Smooth muscle cell (in vitro differentiated cells): ENCODE data around the gene OR2F2. TPM values are rescaled to one million over a fixed set of nuclear protein-coding genes. Genes with fewer than 3 reads are reported as not detected.

Experiments used
- DNase-seq: peaks from one replicate; lab custom pipeline; 2025; ENCODE audit not compliant: unreplicated experiment; lab: John Stamatoyannopoulos, UW
- H2AFZ ChIP-seq: fragments of 200-600 bp; sonication (generic); 2 replicates; pipeline ENCODE4 v1.6.0; 2016; ENCODE audit warnings: antibody characterized with exemption, low read depth, mild to moderate bottlenecking
- H3F3A ChIP-seq: fragments of 200-600 bp; sonication (generic); 2 replicates; pipeline ENCODE4 v1.6.0; 2017; ENCODE audit warnings: antibody characterized with exemption, low read depth
- H3K27ac ChIP-seq: fragments of 200-600 bp; sonication (generic); 2 replicates; pipeline ENCODE4 v1.5.1; 2016; ENCODE audit warnings: low read depth, mild to moderate bottlenecking
- H3K27me3 ChIP-seq: fragments of 200-600 bp; sonication (generic); 2 replicates; pipeline ENCODE4 v1.6.1; 2016; ENCODE audit warnings: low read depth, mild to moderate bottlenecking
- H3K36me3 ChIP-seq: fragments of 200-600 bp; sonication (generic); 2 replicates; pipeline ENCODE4 v1.5.1; 2016; ENCODE audit warnings: low read depth
- H3K4me1 ChIP-seq: fragments of 200-600 bp; sonication (generic); 2 replicates; pipeline ENCODE4 v1.5.1; 2016; ENCODE audit warnings: low read depth
- H3K4me2 ChIP-seq: fragments of 200-600 bp; sonication (generic); 2 replicates; pipeline ENCODE4 v1.6.0; 2016; ENCODE audit warnings: mild to moderate bottlenecking
- H3K4me3 ChIP-seq: fragments of 200-600 bp; sonication (generic); 2 replicates; pipeline ENCODE4 v1.5.1; 2016; ENCODE audit warnings: mild to moderate bottlenecking
- H3K79me2 ChIP-seq: fragments of 200-600 bp; sonication (generic); 2 replicates; pipeline ENCODE4 v1.6.0; 2016; ENCODE audit warnings: low read depth, mild to moderate bottlenecking
- H3K9ac ChIP-seq: fragments of 200-600 bp; sonication (generic); 2 replicates; pipeline ENCODE4 v1.6.0; 2016; ENCODE audit warnings: low read depth
- H3K9me3 ChIP-seq: fragments of 200-600 bp; sonication (generic); replicated peaks from 2 replicates; pipeline ENCODE4 v1.5.1; 2016; ENCODE audit warnings: low read depth
- H4K20me1 ChIP-seq: fragments of 200-600 bp; sonication (generic); 2 replicates; pipeline ENCODE4 v1.6.0; 2016; ENCODE audit warnings: low read depth
- WGBS: methylation state at CpG from one replicate; pipeline ENCODE4 v1.1.7; 2016; ENCODE audit warnings: low lambda C conversion rate; 5-methylcytosine and 5-hydroxymethylcytosine counted together
- polyA plus RNA-seq: library from polyadenylated mRNA; unstranded; fragments of >200 nt; fragmentation: Nextera tagmentation; extraction: Ambion mirVana; gene quantifications from 2 replicates; pipeline ENCODE4 v1.2.1, GENCODE V29; 2016
- total RNA-seq: library from RNA; depleted of rRNA; stranded (reverse); fragments of >200 nt; gene quantifications from 2 replicates; pipeline ENCODE4 v1.2.3, GENCODE V29; 2014
- TF ChIP-seq, protein P1 (sequence below): fragments of 200-600 bp; sonication (generic); IDR thresholded peaks from 2 replicates; pipeline ENCODE4 v1.5.1; 2017; ENCODE audit warnings: borderline replicate concordance, mild to moderate bottlenecking, antibody characterized with exemption; ENCODE audit not compliant: insufficient read depth, poor library complexity, severe bottlenecking

The OR2F2 gene
- total and polyA plus RNA-seq, 2 experiments from 2014 or later = not detected

DNA sequence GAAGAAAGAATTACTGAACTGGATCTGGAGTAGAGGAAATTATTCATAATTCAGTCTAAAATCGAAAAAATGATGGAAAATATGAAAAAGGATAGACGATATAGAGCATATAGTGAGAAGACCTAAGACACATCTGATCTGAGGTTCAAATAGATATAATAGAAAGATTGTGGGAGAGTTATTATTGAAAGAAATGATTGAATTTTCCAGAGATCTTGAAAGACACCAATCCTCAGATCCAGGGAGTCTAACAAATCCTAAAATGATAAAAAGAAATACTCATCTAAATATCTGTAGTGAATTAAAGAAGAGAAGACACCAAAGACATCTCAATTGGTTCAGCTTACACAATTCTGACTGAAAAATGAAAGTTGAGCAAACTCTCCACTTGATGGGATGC, 46.0 kb upstream of the OR2F2 start:
- DNase-seq = no peak
- H3K4me1 ChIP-seq = peaks cover 20% of the 10 kb centered on the region
- no peaks in the 10 kb centered on the region for H3K9me3 ChIP-seq
- H2AFZ ChIP-seq = no peak overlapping the region
- H3K36me3 ChIP-seq = no peaks in the 10 kb centered on the region
- no peaks in the 10 kb centered on the region for H4K20me1 ChIP-seq
- no peak overlapping the region for H3K4me3 ChIP-seq
- no peak overlapping the region for H3K4me2 ChIP-seq
- H3K9ac ChIP-seq = no peak overlapping the region
- H3K27ac ChIP-seq = peak overlapping the region; percentile 85
- no peaks in the 10 kb centered on the region for H3K27me3 ChIP-seq
- WGBS = 98% methylated on average over 2 of the region's 2 CpGs
- peaks cover 20% of the 10 kb centered on the region for H3F3A ChIP-seq
- H3K79me2 ChIP-seq = peaks cover 82% of the 10 kb centered on the region
- TF ChIP-seq, protein P1, sequence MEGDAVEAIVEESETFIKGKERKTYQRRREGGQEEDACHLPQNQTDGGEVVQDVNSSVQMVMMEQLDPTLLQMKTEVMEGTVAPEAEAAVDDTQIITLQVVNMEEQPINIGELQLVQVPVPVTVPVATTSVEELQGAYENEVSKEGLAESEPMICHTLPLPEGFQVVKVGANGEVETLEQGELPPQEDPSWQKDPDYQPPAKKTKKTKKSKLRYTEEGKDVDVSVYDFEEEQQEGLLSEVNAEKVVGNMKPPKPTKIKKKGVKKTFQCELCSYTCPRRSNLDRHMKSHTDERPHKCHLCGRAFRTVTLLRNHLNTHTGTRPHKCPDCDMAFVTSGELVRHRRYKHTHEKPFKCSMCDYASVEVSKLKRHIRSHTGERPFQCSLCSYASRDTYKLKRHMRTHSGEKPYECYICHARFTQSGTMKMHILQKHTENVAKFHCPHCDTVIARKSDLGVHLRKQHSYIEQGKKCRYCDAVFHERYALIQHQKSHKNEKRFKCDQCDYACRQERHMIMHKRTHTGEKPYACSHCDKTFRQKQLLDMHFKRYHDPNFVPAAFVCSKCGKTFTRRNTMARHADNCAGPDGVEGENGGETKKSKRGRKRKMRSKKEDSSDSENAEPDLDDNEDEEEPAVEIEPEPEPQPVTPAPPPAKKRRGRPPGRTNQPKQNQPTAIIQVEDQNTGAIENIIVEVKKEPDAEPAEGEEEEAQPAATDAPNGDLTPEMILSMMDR = no peak

DNA sequence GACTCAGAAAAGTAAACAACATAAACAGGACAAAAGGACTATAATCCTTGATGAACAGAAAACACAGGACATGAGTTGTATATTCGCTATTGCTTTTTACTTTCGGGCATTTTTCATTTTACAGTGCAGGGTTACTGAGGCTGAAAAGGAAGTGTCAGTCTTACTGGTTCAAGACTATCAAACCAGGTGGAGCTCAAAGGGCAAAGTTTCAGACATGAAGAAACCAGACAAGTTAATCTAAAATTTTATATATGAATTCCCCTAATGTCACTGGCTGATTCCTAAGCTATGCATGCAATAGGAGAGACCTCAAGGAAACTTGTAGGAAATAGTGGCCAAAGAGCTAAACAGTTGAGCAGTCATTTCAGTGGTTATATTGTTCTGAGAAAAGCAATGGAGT, 44.5 kb upstream of the OR2F2 start:
- TF ChIP-seq, protein P1 = no peak
- Histone ChIP-seq H3K4me3 (no peak overlapping the region), H3K27ac (peak overlapping the region; percentile 60), H3K4me1 (peaks cover 15% of the 10 kb centered on the region), H3K79me2 (peaks cover 84% of the 10 kb centered on the region), H3K27me3 (no peaks in the 10 kb centered on the region), H3K9ac (no peak overlapping the region), H2AFZ (no peak overlapping the region), H3K9me3 (no peaks in the 10 kb centered on the region), H3F3A (peaks cover 20% of the 10 kb centered on the region), H4K20me1 (peaks cover 10% of the 10 kb centered on the region), H3K36me3 (no peaks in the 10 kb centered on the region), H3K4me2 (no peak overlapping the region)
- no peak for DNase-seq
- WGBS = 99% methylated on average over 2 of the region's 2 CpGs

DNA sequence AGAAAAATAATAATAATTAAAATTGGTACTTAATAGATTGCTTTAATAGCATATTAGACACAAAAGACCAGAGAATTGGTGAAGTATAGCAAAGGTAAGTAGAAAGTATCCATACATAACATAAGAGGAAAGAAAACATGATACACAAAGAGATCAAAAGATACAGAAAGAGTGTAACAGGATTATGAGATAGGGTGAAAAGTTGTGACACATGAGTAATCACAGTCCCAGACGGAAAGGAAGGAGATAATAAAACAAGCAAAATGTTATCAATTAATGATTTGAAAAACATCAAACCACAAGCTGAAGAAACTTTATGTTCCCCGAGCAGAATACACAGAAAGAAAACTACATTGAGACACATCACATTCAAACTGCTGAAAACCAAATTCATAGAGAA, 43.6 kb upstream of the OR2F2 start:
- H2AFZ ChIP-seq = no peak overlapping the region
- peaks cover 20% of the 10 kb centered on the region for H3F3A ChIP-seq
- H3K36me3 ChIP-seq = no peaks in the 10 kb centered on the region
- TF ChIP-seq, protein P1 = no peak
- H3K27me3 ChIP-seq = no peaks in the 10 kb centered on the region
- peak overlapping the region; percentile 60 for H3K27ac ChIP-seq
- no peak overlapping the region for H3K4me3 ChIP-seq
- no peak for DNase-seq
- H3K9me3 ChIP-seq = no peaks in the 10 kb centered on the region
- peaks cover 18% of the 10 kb centered on the region for H3K4me1 ChIP-seq
- 27% methylated on average over 2 of the region's 2 CpGs for WGBS
- peaks cover 19% of the 10 kb centered on the region for H4K20me1 ChIP-seq
- no peak overlapping the region for H3K9ac ChIP-seq
- H3K79me2 ChIP-seq = peaks cover 93% of the 10 kb centered on the region
- peak overlapping the region; percentile 38 for H3K4me2 ChIP-seq

DNA sequence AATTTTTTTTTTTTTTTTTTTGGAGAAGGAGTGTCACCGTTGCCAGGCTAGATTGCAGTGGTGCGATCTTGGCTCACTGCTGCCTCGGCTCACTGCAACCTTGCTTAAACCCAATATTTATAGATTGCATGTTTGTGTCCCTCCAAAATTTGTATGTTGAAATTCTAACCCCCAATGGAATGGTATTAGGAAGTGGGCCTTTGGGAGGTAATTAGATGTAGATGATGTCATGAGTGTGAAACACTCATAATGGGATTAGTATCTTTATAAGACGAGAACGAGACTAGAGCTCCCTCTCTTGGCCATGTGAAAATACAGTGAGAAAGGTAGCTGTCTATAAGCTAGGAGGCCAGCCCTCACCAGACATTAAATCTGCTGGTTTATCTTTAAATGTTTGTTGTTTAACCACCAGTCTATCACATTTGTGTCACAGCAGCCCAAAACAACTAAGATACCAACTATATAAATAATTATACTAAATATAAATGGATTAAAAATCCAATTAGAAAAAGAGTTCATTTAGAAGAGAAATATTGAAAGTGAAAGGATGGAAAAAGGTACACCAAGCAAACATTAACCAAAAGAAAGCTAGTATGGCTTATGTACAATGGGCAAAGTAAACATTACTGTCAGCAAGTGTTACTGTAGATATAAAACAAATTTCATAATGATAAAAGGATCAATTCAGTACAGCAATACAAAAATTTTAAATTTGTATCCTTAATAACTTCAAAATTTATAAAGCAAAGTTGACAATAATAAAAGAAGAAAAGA, 42.3 kb upstream of the OR2F2 start:
- H3K27ac ChIP-seq = peak overlapping the region; percentile 60
- DNase-seq = no peak
- no peaks in the 10 kb centered on the region for H3K27me3 ChIP-seq
- TF ChIP-seq, protein P1 = peak; percentile 30
- WGBS = 60% methylated on average over 5 of the region's 5 CpGs
- H3K79me2 ChIP-seq = peaks cover 100% of the 10 kb centered on the region
- no peaks in the 10 kb centered on the region for H3K36me3 ChIP-seq
- no peak overlapping the region for H2AFZ ChIP-seq
- no peak overlapping the region for H3K4me3 ChIP-seq
- peaks cover 17% of the 10 kb centered on the region for H3K4me1 ChIP-seq
- H3F3A ChIP-seq = peaks cover 10% of the 10 kb centered on the region
- no peak overlapping the region for H3K9ac ChIP-seq
- H3K9me3 ChIP-seq = no peaks in the 10 kb centered on the region
- H4K20me1 ChIP-seq = peaks cover 30% of the 10 kb centered on the region
- H3K4me2 ChIP-seq = no peak overlapping the region
